Gastrocnemius medialis (tissue), 4 donors: Measurements from ENCODE around the gene NUCB2. TPM values are rescaled to one million over a fixed set of nuclear protein-coding genes. Genes with fewer than 3 reads are reported as not detected.

Experiments used
- ATAC-seq, 2 donors: fragments of 150-250 bp; one replicate each; pipeline ENCODE4 v1.9.1; 2016
- DNase-seq, 2 donors: peaks; one replicate each; pipeline ENCODE4 v3.0.0-alpha.2; 2019
- H3K27ac ChIP-seq, 4 donors: fragments of 200-600 bp; sonication (generic); 1 replicate in 1 of 4; 2 replicates in 3 of 4; pipeline ENCODE4 v1.5.1; 2016 to 2018; ENCODE audit warnings: mild to moderate bottlenecking in 2 of 4, moderate library complexity in 1 of 4
- H3K27me3 ChIP-seq, 3 donors: fragments of 200-600 bp; sonication (generic) in 2 of 3; 1 replicate in 1 of 3; 2 replicates in 2 of 3; pipeline versions ENCODE4 v1.5.1 to v1.6.0; 2016 to 2019; ENCODE audit warnings: mild to moderate bottlenecking in 1 of 3, moderate library complexity in 1 of 3
- H3K36me3 ChIP-seq, 2 donors: fragments of 200-600 bp; sonication (generic) in 1 of 2; one replicate each; pipeline ENCODE4 v1.5.1; 2017 to 2018
- H3K4me1 ChIP-seq, 2 donors: fragments of 200-600 bp; sonication (generic) in 1 of 2; one replicate each; pipeline ENCODE4 v1.5.1; 2016 to 2017; ENCODE audit warnings: mild to moderate bottlenecking in 2 of 2
- H3K4me3 ChIP-seq, 4 donors: fragments of 200-600 bp; sonication (generic) in 3 of 4; 1 replicate in 1 of 4; 2 replicates in 3 of 4; pipeline ENCODE4 v1.5.1; 2016 to 2019; ENCODE audit warnings: mild to moderate bottlenecking in 2 of 4
- H3K9me3 ChIP-seq, 3 donors: fragments of 200-600 bp; sonication (generic) in 2 of 3; 1 replicate in 1 of 3; 2 replicates in 2 of 3; pipeline ENCODE4 v1.5.1; 2016 to 2019
- POLR2A ChIP-seq, 2 donors: fragments of 450-650 bp; IDR thresholded peaks; one replicate each; pipeline ENCODE4 v1.6.1; 2017; ENCODE audit warnings: antibody characterized with exemption in 2 of 2, mild to moderate bottlenecking in 2 of 2, moderate library complexity in 2 of 2
- in situ Hi-C, 4 donors: fragments of 200-750 bp; cut with MboI; loops; one replicate each; pipeline versions ENCODE4 v1.15.0 to v1.8.0; 2017; ENCODE audit warnings: low sequenced_read_pairs in 4 of 4
- intact Hi-C: fragments of 100-400 bp; cut with DNase I; formaldehyde crosslinking; loops from one replicate; pipeline ENCODE4 v1.15.1; 2023; ENCODE audit warnings: low total_unique reads
- total RNA-seq, 4 donors: library from RNA; depleted of rRNA; stranded (reverse); fragments of >200 nt; gene quantifications; one replicate each; pipeline versions ENCODE4 v1.1.0 to v1.2.3, GENCODE V29; 2016
- TF ChIP-seq, protein P1 (sequence below), 5 experiments: fragments of 450-650 bp in 3 of 5; fragments of 200-600 bp in 2 of 5; sonication (generic) in 2 of 5; IDR thresholded peaks in 4 of 5; conservative IDR thresholded peaks in 1 of 5; 1 replicate in 4 of 5; 2 replicates in 1 of 5; pipeline ENCODE4 v1.5.1; 2016 to 2019; ENCODE audit warnings: antibody characterized with exemption in 5 of 5, mild to moderate bottlenecking in 3 of 5, moderate library complexity in 3 of 5

The NUCB2 gene
- total RNA-seq, 4 donors from 2014 or later = 15.1 to 59.1 (median 39.1) TPM

DNA sequence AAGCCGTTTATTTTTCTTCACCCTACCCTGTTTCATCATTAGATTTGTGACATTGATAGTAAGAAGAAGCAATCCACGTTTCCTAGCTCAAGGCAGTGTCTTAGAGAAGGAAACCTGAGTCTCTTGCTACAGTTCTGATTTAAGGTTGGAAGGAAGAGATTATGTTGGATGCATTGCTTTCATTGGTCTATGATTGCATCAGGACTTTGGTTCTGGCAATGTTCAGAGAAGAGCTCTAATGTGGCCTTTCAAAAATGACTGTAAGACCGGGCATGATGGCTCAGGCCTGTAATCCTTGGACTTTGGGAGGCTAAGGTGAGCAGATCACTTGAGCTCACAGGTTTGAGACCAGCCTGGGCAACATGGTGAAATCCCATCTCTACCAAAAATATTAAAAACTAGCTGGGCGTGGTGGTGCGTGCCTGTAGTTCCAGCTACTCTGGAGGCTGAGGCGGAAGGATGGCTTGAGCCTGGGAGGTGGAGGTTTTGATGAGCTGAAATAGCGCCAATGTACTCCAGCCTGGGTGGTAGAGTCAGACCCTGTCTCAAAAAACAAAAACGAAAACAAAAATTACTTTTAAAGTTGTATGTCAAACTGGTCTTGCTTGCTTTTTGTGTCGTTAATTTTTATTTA lies 4.1 kb downstream of the NUCB2 start:
- H3K27me3 ChIP-seq = no peaks in the 10 kb centered on the region
- peaks cover 11 to 19% of the 10 kb centered on the region in 2 donors for H3K4me1 ChIP-seq
- H3K4me3 ChIP-seq = no peak overlapping the region
- intact Hi-C loops = no loop called here
- H3K9me3 ChIP-seq = no peaks in the 10 kb centered on the region
- H3K27ac ChIP-seq = no peak overlapping the region
- ATAC-seq = no peak
- no peak for TF ChIP-seq POLR2A (IDR thresholded peaks at IDR 0.05)
- TF ChIP-seq, protein P1, sequence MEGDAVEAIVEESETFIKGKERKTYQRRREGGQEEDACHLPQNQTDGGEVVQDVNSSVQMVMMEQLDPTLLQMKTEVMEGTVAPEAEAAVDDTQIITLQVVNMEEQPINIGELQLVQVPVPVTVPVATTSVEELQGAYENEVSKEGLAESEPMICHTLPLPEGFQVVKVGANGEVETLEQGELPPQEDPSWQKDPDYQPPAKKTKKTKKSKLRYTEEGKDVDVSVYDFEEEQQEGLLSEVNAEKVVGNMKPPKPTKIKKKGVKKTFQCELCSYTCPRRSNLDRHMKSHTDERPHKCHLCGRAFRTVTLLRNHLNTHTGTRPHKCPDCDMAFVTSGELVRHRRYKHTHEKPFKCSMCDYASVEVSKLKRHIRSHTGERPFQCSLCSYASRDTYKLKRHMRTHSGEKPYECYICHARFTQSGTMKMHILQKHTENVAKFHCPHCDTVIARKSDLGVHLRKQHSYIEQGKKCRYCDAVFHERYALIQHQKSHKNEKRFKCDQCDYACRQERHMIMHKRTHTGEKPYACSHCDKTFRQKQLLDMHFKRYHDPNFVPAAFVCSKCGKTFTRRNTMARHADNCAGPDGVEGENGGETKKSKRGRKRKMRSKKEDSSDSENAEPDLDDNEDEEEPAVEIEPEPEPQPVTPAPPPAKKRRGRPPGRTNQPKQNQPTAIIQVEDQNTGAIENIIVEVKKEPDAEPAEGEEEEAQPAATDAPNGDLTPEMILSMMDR (IDR thresholded peaks at IDR 0.05 in 4 of 5, conservative IDR thresholded peaks at IDR 0.05 in 1 of 5) = no peak
- in situ Hi-C loops = no loop called here
- no peak for DNase-seq
- peaks cover 0 to 7% of the 10 kb centered on the region in 2 donors for H3K36me3 ChIP-seq

DNA sequence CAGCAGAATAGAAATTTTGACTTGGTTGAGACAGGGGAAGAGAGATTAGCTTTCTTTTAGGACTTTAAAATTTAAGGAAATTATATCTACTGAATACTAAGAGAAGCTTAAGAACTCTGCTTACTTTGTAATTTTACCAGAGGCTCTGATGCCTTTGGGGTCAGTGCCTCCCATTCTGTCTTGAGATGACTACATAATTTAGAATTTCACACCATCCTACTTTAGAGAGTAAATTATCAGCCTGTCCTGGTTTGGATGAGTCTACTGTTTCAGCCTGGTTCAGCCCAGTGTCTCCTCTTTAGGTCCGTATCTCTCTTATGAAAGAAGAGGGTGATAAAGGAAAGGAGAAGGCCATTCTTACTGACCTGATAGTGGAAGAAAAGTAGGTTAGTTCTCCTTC lies 9.8 kb downstream of the NUCB2 start:
- intact Hi-C loops = no loop called here

GRCh38 chr11:17287058-17287457 lies 10.5 kb downstream of the NUCB2 start:
- Histone ChIP-seq H3K27ac (no peak overlapping the region), H3K27me3 (no peaks in the 10 kb centered on the region), H3K9me3 (no peaks in the 10 kb centered on the region), H3K4me3 (no peak overlapping the region), H3K4me1 (peaks cover 2 to 3% of the 10 kb centered on the region in 2 donors), H3K36me3 (peaks cover 0 to 33% of the 10 kb centered on the region in 2 donors)
- intact Hi-C loops (no loop called here), in situ Hi-C loops (no loop called here)
- ATAC-seq (no peak), DNase-seq (no peak)
- TF ChIP-seq POLR2A (IDR thresholded peaks at IDR 0.05) = no peak
- TF ChIP-seq, protein P1 (IDR thresholded peaks at IDR 0.05 in 4 of 5, conservative IDR thresholded peaks at IDR 0.05 in 1 of 5) = no peak

More for the DNA sequence above, 9.8 kb downstream of the NUCB2 start:
- Histone ChIP-seq H3K27ac (no peak overlapping the region), H3K9me3 (no peaks in the 10 kb centered on the region), H3K27me3 (no peaks in the 10 kb centered on the region), H3K36me3 (peaks cover 0 to 33% of the 10 kb centered on the region in 2 donors), H3K4me1 (peaks cover 0 to 2% of the 10 kb centered on the region in 2 donors), H3K4me3 (no peak overlapping the region)
- ATAC-seq (no peak), DNase-seq (no peak)
- TF ChIP-seq POLR2A (IDR thresholded peaks at IDR 0.05) = no peak
- TF ChIP-seq, protein P1 (IDR thresholded peaks at IDR 0.05 in 4 of 5, conservative IDR thresholded peaks at IDR 0.05 in 1 of 5) = no peak
- in situ Hi-C loops = no loop called here

GRCh38 chr11:17291710-17292109 lies 15.2 kb downstream of the NUCB2 start:
- in situ Hi-C loops (no loop called here), intact Hi-C loops (no loop called here)
- TF ChIP-seq, protein P1 (IDR thresholded peaks at IDR 0.05 in 4 of 5, conservative IDR thresholded peaks at IDR 0.05 in 1 of 5) = no peak
- TF ChIP-seq POLR2A (IDR thresholded peaks at IDR 0.05) = no peak
- DNase-seq (no peak), ATAC-seq (no peak)
- H3K27me3 ChIP-seq = no peaks in the 10 kb centered on the region
- no peak overlapping the region for H3K27ac ChIP-seq
- peaks cover 0 to 24% of the 10 kb centered on the region in 2 donors for H3K36me3 ChIP-seq
- H3K4me1 ChIP-seq = peaks cover 6 to 17% of the 10 kb centered on the region in 2 donors
- H3K9me3 ChIP-seq = no peaks in the 10 kb centered on the region
- no peak overlapping the region for H3K4me3 ChIP-seq
